ENCODE measurements around the gene TMCO1.

DNA sequence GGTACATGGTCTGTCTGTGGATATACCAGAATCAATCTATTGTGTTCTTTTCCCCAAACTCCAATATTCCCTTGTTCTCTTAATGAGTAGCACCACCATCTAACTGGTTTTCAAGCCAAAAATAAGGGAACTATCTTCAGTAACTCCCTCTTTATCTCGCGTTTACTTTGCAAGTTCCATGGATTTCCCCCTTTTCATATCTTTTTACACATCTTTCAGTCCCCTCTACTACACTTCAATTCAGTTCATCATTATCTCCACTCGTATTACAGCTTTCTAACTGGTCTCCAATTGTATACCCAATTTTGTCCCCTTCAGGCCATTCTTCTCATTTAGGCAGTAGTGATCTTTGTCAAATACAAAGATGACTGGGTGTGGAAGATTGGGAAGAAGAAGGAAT, 4.1 kb upstream of the TMCO1 start:
- TF ChIP-seq GATA2 (IDR thresholded peaks at IDR 0.05; ENCODE audit: low read depth, low read length) (no peak), GATA3 (IDR thresholded peaks at IDR 0.05; ENCODE audit: low read depth, low read length) (no peak)
